Karpas-422 (cell line): ENCODE measurements around the gene ABHD14A. TPM values are rescaled to one million over a fixed set of nuclear protein-coding genes. Genes with fewer than 3 reads are reported as not detected.

Source experiments
- small RNA-seq: library from RNA; depleted of rRNA; stranded (forward); fragments of <200 nt; gene quantifications from one replicate; pipeline ENCODE3, GENCODE V24; 2014
- total RNA-seq: library from RNA; depleted of rRNA; stranded (reverse); fragments of >200 nt; shearing (Covaris generic); gene quantifications from 2 replicates; pipeline ENCODE4 v1.2.3, GENCODE V29; 2014; ENCODE audit warnings: low replicate concordance; rRNA removed

ABHD14A gene
- total RNA-seq, 1 experiment from 2014 or later, result 36.9 TPM

Small RNA genes within 50 kb of the gene (small RNA-seq; reads per million reads assigned to genes)
- not detected for gene AC115284.1

Other genes with a start within 250 kb of the ABHD14A start
- gene IQCF6, start 195.8 kb upstream of the ABHD14A start, total RNA-seq, result not detected in 2 replicates
- not detected in 2 replicates for gene IQCF2, start 113.4 kb upstream of the ABHD14A start, total RNA-seq
- not detected in 2 replicates for gene IQCF5, start 99.5 kb upstream of the ABHD14A start, total RNA-seq
- not detected in 2 replicates for gene IQCF1, start 71.7 kb upstream of the ABHD14A start, total RNA-seq
- gene RRP9, start 33.2 kb upstream of the ABHD14A start, total RNA-seq, result 15.1 and 39.8 TPM in 2 replicates
- 29.1 and 43.5 TPM in 2 replicates for gene PARP3, start 32.7 kb upstream of the ABHD14A start, total RNA-seq
- not detected in 2 replicates for gene GPR62, start 19.7 kb upstream of the ABHD14A start, total RNA-seq
- gene PCBP4, start 7.6 kb upstream of the ABHD14A start, total RNA-seq, result 16.9 and 17.9 TPM in 2 replicates
- gene ABHD14B, start 1.0 kb upstream of the ABHD14A start, total RNA-seq, result 104 and 118 TPM in 2 replicates
- gene ACY1, start 8.5 kb downstream of the ABHD14A start, total RNA-seq, result 71.0 and 97.0 TPM in 2 replicates
- gene RPL29, start 20.8 kb downstream of the ABHD14A start, total RNA-seq, result 2,656 and 3,245 TPM in 2 replicates
- 11.1 and 21.2 TPM in 2 replicates for gene DUSP7, start 81.5 kb downstream of the ABHD14A start, total RNA-seq
- gene POC1A, start 179.4 kb downstream of the ABHD14A start, total RNA-seq, result 12.7 and 18.6 TPM in 2 replicates
- gene ALAS1, start 223.1 kb downstream of the ABHD14A start, total RNA-seq, result 24.8 and 41.6 TPM in 2 replicates